GM23248 (cell line): ENCODE measurements around the gene KCNC2.

Experiments
- EZH2 ChIP-seq: fragments of 200-600 bp; sonication (generic); IDR thresholded peaks from 2 replicates; pipeline ENCODE4 v1.6.1; 2018; ENCODE audit warnings: antibody characterized with exemption, mild to moderate bottlenecking; ENCODE audit not compliant: insufficient read depth, poor library complexity, severe bottlenecking
- EZH2phosphoT487 ChIP-seq: fragments of 200-600 bp; sonication (generic); IDR thresholded peaks from 2 replicates; pipeline ENCODE4 v1.6.1; 2018; ENCODE audit warnings: antibody characterized with exemption, moderate library complexity, mild to moderate bottlenecking, low read depth; ENCODE audit not compliant: insufficient read depth

GRCh38 chr12:75161488-75161887, 48.2 kb downstream of the KCNC2 start:
- TF ChIP-seq EZH2 (no peak), EZH2phosphoT487 (no peak)
